HCT116 (cell line): ENCODE results near the gene GOT1. TPM values are rescaled to one million over a fixed set of nuclear protein-coding genes. Genes with fewer than 3 reads are reported as not detected.

Experiments used
- ATAC-seq: fragments of 200-7000 bp; cut with Tn5 transposase; 2 replicates; pipeline ENCODE4 v1.9.1; 2020; ENCODE audit warnings: mild to moderate bottlenecking, moderate library complexity
- BruUV-seq: library from RNA; stranded (reverse); fragments of 400-500 nt; replicated peaks from 2 replicates; lab custom pipeline; 2021; lab: Mats Ljungman, UMichigan
- CTCF ChIA-PET: fragments of 300-600 bp; sonication (Branson Sonifier 250); formaldehyde crosslinking; loops from one replicate; lab custom pipeline; 2021; ENCODE audit warnings: antibody characterized with exemption; lab: Charles Lee
- POLR2A ChIA-PET: fragments of 300-600, 350-600 bp; sonication (Branson Sonifier 250); formaldehyde crosslinking; loops from one replicate; lab custom pipeline; 2021; ENCODE audit warnings: antibody characterized with exemption; lab: Charles Lee
- RAD21 ChIA-PET, 2 experiments: fragments of 300-600 bp; sonication (Branson Sonifier 250); formaldehyde crosslinking; loops; one replicate each; lab custom pipeline; 2023; ENCODE audit warnings: low total read pairs in 2 of 2; ENCODE audit not compliant: uncharacterized antibody in 2 of 2, unreplicated experiment in 2 of 2, low non-redundant PET in 1 of 2; lab: Charles Lee
- DNase-seq: peaks from one replicate; pipeline ENCODE4 v3.0.0-alpha.2; 2010; ENCODE audit warnings: low read depth, low spot score
- H2AFZ ChIP-seq: fragments of 200-600 bp; shearing (Covaris generic), sonication (generic); 2 replicates; pipeline ENCODE4 v1.6.1; 2017; ENCODE audit warnings: low read depth, mixed run types, mixed read lengths, antibody characterized with exemption, low read length; ENCODE audit not compliant: poor library complexity, severe bottlenecking
- H3K27ac ChIP-seq: 2 replicates; pipeline ENCODE4 v1.5.1; 2012; ENCODE audit warnings: low read depth, low read length
- H3K27me3 ChIP-seq: fragments of 200-600 bp; sonication (generic); 2 replicates; pipeline ENCODE4 v1.6.1; 2016; ENCODE audit warnings: mixed run types, low read length, mixed read lengths; ENCODE audit not compliant: insufficient read depth
- H3K36me3 ChIP-seq, 2 experiments: fragments of 200-500 bp in 1 of 2; fragments of 200-600 bp in 1 of 2; sonication (Bioruptor generic) in 1 of 2; sonication (generic) in 1 of 2; 2 replicates each; pipeline versions ENCODE4 v1.5.1 to v1.6.1; 2014 to 2016; ENCODE audit warnings: low read length in 2 of 2, inconsistent platforms in 1 of 2, mixed read lengths in 1 of 2, mixed run types in 1 of 2; ENCODE audit not compliant: insufficient read depth in 2 of 2, control insufficient read depth in 1 of 2
- H3K4me1 ChIP-seq, 2 experiments: fragments of 200-600 bp in 1 of 2; sonication (generic) in 1 of 2; 2 replicates each; pipeline versions ENCODE4 v1.5.1 to v1.6.1; 2012 to 2017; ENCODE audit warnings: low read length in 2 of 2, inconsistent platforms in 1 of 2, mild to moderate bottlenecking in 1 of 2, mixed read lengths in 1 of 2, mixed run types in 1 of 2, moderate library complexity in 1 of 2; ENCODE audit not compliant: insufficient read depth in 2 of 2, control insufficient read depth in 1 of 2
- H3K4me2 ChIP-seq: fragments of 200-600 bp; sonication (generic); 2 replicates; pipeline ENCODE4 v1.6.1; 2017; ENCODE audit warnings: mixed run types, low read length, mixed read lengths
- H3K4me3 ChIP-seq, 2 experiments: fragments of 200-600 bp in 1 of 2; sonication (generic) in 1 of 2; replicated peaks in 1 of 2; 2 replicates each; pipeline ENCODE4 v1.5.1; 2011 to 2016; ENCODE audit warnings: low read length in 2 of 2, control low read depth in 1 of 2, low read depth in 1 of 2, mild to moderate bottlenecking in 1 of 2, mixed read lengths in 1 of 2, mixed run types in 1 of 2
- H3K79me2 ChIP-seq: fragments of 200-600 bp; sonication (generic); 2 replicates; pipeline ENCODE4 v1.6.1; 2017; ENCODE audit warnings: mild to moderate bottlenecking, mixed run types, low read length, moderate library complexity, mixed read lengths; ENCODE audit not compliant: insufficient read depth
- H3K9ac ChIP-seq: fragments of 200-600 bp; sonication (generic); 2 replicates; pipeline ENCODE4 v1.6.1; 2016; ENCODE audit warnings: low read length, mixed read lengths
- H3K9me2 ChIP-seq: fragments of 200-600 bp; sonication (generic), shearing (Covaris generic); 2 replicates; pipeline ENCODE4 v1.6.1; 2017; ENCODE audit warnings: mixed run types, mild to moderate bottlenecking, moderate library complexity; ENCODE audit not compliant: insufficient read depth
- H3K9me3 ChIP-seq, 2 experiments: fragments of 200-500 bp in 1 of 2; fragments of 200-600 bp in 1 of 2; sonication (Bioruptor generic) in 1 of 2; sonication (generic) in 1 of 2; 2 replicates each; pipeline ENCODE4 v1.6.1; 2014 to 2017; ENCODE audit warnings: low read length in 2 of 2, mixed read lengths in 2 of 2, inconsistent platforms in 1 of 2, low read depth in 1 of 2, mild to moderate bottlenecking in 1 of 2, mixed run types in 1 of 2, moderate library complexity in 1 of 2; ENCODE audit not compliant: control insufficient read depth in 1 of 2, insufficient read depth in 1 of 2
- H4K20me1 ChIP-seq: fragments of 200-600 bp; sonication (generic), shearing (Covaris generic); 2 replicates; pipeline ENCODE4 v1.6.1; 2017; ENCODE audit warnings: mixed run types, mild to moderate bottlenecking, moderate library complexity; ENCODE audit not compliant: insufficient read depth
- CBX3 ChIP-seq: IDR thresholded peaks from 2 replicates; pipeline ENCODE4 v1.6.1; 2012; ENCODE audit warnings: low read depth
- CEBPB ChIP-seq: IDR thresholded peaks from 2 replicates; pipeline ENCODE4 v1.6.1; 2012; ENCODE audit warnings: low read depth
- ELF1 ChIP-seq: IDR thresholded peaks from 2 replicates; pipeline ENCODE4 v1.6.1; 2012; ENCODE audit warnings: low read depth, borderline replicate concordance
- EZH2 ChIP-seq: fragments of 200-600 bp; sonication (generic); IDR thresholded peaks from 2 replicates; pipeline ENCODE4 v1.6.1; 2017; ENCODE audit warnings: antibody characterized with exemption, mixed run types
- EZH2phosphoT487 ChIP-seq: fragments of 200-600 bp; IDR thresholded peaks from 2 replicates; pipeline ENCODE4 v1.6.1; 2018; ENCODE audit warnings: antibody characterized with exemption, borderline replicate concordance
- FOSL1 ChIP-seq: IDR thresholded peaks from 2 replicates; pipeline ENCODE4 v1.6.1; 2012; ENCODE audit warnings: low read depth
- JUND ChIP-seq: IDR thresholded peaks from 2 replicates; pipeline ENCODE4 v1.6.1; 2012
- POLR2A ChIP-seq: IDR thresholded peaks from 2 replicates; pipeline ENCODE4 v1.7.0; 2011; ENCODE audit warnings: borderline replicate concordance; ENCODE audit not compliant: insufficient read depth, insufficient read length; ENCODE audit errors: extremely low read depth
- SIN3A ChIP-seq: IDR thresholded peaks from 2 replicates; pipeline ENCODE4 v1.6.1; 2012; ENCODE audit warnings: low read depth
- SP1 ChIP-seq: IDR thresholded peaks from 2 replicates; pipeline ENCODE4 v1.6.1; 2012; ENCODE audit warnings: low read depth
- SRF ChIP-seq: IDR thresholded peaks from 2 replicates; pipeline ENCODE4 v1.6.1; 2012; ENCODE audit warnings: low read depth
- TCF7L2 ChIP-seq: IDR thresholded peaks from 2 replicates; pipeline ENCODE4 v1.7.0; 2011; ENCODE audit warnings: borderline replicate concordance, inconsistent platforms; ENCODE audit not compliant: insufficient read depth, insufficient read length; ENCODE audit errors: extremely low read depth
- ZFX ChIP-seq: fragments of 450-650 bp; IDR thresholded peaks from 2 replicates; pipeline ENCODE4 v1.6.1; 2017
- intact Hi-C: fragments of 100-400 bp; cut with micrococcal nuclease; formaldehyde crosslinking; loops from 2 replicates; pipeline ENCODE4 v1.10.0; 2022
- total RNA-seq: library from RNA; stranded (reverse); gene quantifications from one replicate; pipeline ENCODE4 v1.2.1, GENCODE V29; 2021; ENCODE audit not compliant: unreplicated experiment
- TF ChIP-seq, protein P1 (sequence below), 3 experiments: fragments of 200-600 bp in 1 of 3; sonication (generic) in 1 of 3; IDR thresholded peaks in 2 of 3; conservative IDR thresholded peaks in 1 of 3; 2 replicates each; pipeline ENCODE4 v1.5.1; 2012 to 2017; ENCODE audit warnings: low read depth in 2 of 3, low read length in 2 of 3, antibody characterized with exemption in 1 of 3, borderline replicate concordance in 1 of 3, control low read depth in 1 of 3, mild to moderate bottlenecking in 1 of 3, mixed read lengths in 1 of 3, mixed run types in 1 of 3, moderate library complexity in 1 of 3; ENCODE audit not compliant: insufficient read depth in 1 of 3
- TF ChIP-seq, protein P2 (sequence below): IDR thresholded peaks from 2 replicates; pipeline ENCODE4 v1.6.1; 2012; ENCODE audit warnings: low read depth
- TF ChIP-seq, protein P3 (sequence below): IDR thresholded peaks from 2 replicates; pipeline ENCODE4 v1.6.1; 2012

Gene GOT1
- total RNA-seq, 1 experiment from 2014 or later: 135 TPM

DNA sequence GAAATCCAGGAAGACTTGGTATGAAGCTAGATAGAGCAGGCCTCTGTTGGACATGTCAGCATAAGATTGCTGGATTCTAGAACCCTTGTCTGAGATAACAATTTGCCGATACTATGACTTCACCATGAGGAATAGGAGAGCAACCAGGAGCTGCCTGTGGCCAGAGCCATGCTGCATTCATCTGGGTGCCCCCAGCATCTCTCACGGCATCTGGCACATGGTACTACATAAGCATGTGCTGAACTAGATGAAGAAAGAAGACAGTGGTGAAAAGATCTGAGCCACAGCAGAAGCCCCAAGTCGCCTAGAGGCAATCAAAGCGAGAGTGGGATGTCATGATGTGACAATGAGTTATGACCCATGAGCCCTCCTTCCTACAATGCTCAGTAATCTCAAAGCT lies 19.5 kb downstream of the GOT1 start:
- POLR2A ChIA-PET: interaction anchor here (1.9 kb wide), 1 partner anchor 19 kb away, joined by 8 read pairs; the partner anchor contains the start of gene GOT1
- H3K4me2 ChIP-seq: no peak overlapping the region
- CTCF ChIA-PET: no interaction called here

More for the DNA sequence above, 19.5 kb downstream of the GOT1 start:
- intact Hi-C loops: no loop called here
- ATAC-seq (no peak), DNase-seq (no peak)
- no peak overlapping the region for H3K27ac ChIP-seq
- peaks cover 28% of the 10 kb centered on the region; the same call in 1 of the 2 replicates for H3K79me2 ChIP-seq
- H2AFZ ChIP-seq: no peak overlapping the region
- no peaks in the 10 kb centered on the region for H3K4me1 ChIP-seq
- no TSS peak for BruUV-seq
- peaks cover 2 to 8% of the 10 kb centered on the region in 2 experiments; a peak in 2 of 4 replicates for H3K36me3 ChIP-seq
- TF ChIP-seq SP1 (no peak), ELF1 (no peak), SRF (no peak), TCF7L2 (no peak), FOSL1 (no peak), SIN3A (no peak), JUND (no peak), EZH2phosphoT487 (no peak), EZH2 (no peak), ZFX (no peak), POLR2A (no peak), CBX3 (no peak), CEBPB (no peak)
- TF ChIP-seq, protein P1, sequence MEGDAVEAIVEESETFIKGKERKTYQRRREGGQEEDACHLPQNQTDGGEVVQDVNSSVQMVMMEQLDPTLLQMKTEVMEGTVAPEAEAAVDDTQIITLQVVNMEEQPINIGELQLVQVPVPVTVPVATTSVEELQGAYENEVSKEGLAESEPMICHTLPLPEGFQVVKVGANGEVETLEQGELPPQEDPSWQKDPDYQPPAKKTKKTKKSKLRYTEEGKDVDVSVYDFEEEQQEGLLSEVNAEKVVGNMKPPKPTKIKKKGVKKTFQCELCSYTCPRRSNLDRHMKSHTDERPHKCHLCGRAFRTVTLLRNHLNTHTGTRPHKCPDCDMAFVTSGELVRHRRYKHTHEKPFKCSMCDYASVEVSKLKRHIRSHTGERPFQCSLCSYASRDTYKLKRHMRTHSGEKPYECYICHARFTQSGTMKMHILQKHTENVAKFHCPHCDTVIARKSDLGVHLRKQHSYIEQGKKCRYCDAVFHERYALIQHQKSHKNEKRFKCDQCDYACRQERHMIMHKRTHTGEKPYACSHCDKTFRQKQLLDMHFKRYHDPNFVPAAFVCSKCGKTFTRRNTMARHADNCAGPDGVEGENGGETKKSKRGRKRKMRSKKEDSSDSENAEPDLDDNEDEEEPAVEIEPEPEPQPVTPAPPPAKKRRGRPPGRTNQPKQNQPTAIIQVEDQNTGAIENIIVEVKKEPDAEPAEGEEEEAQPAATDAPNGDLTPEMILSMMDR (IDR thresholded peaks at IDR 0.05 in 2 of 3, conservative IDR thresholded peaks at IDR 0.05 in 1 of 3; ENCODE audit: borderline replicate concordance in 1 of 3, insufficient read depth in 1 of 3, low read depth in 2 of 3, low read length in 2 of 3): no peak
- TF ChIP-seq, protein P2, sequence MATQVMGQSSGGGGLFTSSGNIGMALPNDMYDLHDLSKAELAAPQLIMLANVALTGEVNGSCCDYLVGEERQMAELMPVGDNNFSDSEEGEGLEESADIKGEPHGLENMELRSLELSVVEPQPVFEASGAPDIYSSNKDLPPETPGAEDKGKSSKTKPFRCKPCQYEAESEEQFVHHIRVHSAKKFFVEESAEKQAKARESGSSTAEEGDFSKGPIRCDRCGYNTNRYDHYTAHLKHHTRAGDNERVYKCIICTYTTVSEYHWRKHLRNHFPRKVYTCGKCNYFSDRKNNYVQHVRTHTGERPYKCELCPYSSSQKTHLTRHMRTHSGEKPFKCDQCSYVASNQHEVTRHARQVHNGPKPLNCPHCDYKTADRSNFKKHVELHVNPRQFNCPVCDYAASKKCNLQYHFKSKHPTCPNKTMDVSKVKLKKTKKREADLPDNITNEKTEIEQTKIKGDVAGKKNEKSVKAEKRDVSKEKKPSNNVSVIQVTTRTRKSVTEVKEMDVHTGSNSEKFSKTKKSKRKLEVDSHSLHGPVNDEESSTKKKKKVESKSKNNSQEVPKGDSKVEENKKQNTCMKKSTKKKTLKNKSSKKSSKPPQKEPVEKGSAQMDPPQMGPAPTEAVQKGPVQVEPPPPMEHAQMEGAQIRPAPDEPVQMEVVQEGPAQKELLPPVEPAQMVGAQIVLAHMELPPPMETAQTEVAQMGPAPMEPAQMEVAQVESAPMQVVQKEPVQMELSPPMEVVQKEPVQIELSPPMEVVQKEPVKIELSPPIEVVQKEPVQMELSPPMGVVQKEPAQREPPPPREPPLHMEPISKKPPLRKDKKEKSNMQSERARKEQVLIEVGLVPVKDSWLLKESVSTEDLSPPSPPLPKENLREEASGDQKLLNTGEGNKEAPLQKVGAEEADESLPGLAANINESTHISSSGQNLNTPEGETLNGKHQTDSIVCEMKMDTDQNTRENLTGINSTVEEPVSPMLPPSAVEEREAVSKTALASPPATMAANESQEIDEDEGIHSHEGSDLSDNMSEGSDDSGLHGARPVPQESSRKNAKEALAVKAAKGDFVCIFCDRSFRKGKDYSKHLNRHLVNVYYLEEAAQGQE: no peak
- TF ChIP-seq, protein P3, sequence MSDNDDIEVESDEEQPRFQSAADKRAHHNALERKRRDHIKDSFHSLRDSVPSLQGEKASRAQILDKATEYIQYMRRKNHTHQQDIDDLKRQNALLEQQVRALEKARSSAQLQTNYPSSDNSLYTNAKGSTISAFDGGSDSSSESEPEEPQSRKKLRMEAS: no peak
- H3K9me3 ChIP-seq: no peaks in the 10 kb centered on the region
- RAD21 ChIA-PET: no interaction called here
- H4K20me1 ChIP-seq: no peaks in the 10 kb centered on the region
- H3K9ac ChIP-seq: no peak overlapping the region
- H3K27me3 ChIP-seq: no peaks in the 10 kb centered on the region
- no peak overlapping the region for H3K4me3 ChIP-seq
- H3K9me2 ChIP-seq: no peaks in the 10 kb centered on the region
